Occipital lobe (tissue), 2 donors: ENCODE data around the gene KRTAP5-5. TPM values are rescaled to one million over a fixed set of nuclear protein-coding genes. Genes with fewer than 3 reads are reported as not detected.
"Not testable (repeated sequence)": the region's sequence is repeated elsewhere in the genome, so short reads cannot be mapped to it uniquely, and the experiment has no call there.

ENCODE experiments used
- DNase-seq: peaks from one replicate; lab custom pipeline; 2025; lab: John Stamatoyannopoulos, UW
- total RNA-seq: library from RNA; depleted of rRNA; stranded (reverse); fragments of >200 nt; gene quantifications from one replicate; pipeline ENCODE4 v1.2.3, GENCODE V29; 2014

KRTAP5-5 gene
- total RNA-seq, 1 donor from 2014 or later, result not detected

- no peak for DNase-seq
Observed at GRCh38 chr11:1641096-1641495, 11.5 kb downstream of the KRTAP5-5 start.

GRCh38 chr11:1642288-1643145 is 12.9 kb downstream of the KRTAP5-5 start:
- no peak for DNase-seq

DNA sequence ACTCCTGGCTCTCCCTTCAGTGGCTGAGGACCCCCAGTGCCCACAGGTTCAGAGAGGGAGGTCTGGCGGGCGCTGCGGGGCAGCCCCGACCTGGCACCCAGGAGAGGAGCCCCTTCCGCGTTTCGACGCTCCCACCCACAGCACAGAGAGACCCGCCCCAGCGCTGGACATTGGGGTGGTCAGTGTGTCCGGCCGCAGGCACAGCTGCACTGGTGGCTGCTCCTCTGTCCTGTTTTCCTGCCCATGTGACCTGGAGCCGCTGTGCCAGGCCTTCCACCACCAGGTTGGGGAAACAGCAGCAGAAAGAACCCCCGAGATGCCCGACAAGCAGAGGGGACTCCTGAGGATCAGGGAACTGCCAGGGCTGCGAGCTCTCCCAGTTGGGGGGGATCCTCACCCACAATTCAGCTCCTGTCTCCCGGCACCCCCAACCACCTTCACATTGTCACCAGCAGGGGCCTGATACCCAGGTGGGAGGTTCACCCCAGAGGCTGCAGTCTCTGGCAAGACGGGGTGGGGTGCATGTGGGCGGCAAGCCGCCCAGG is 13.6 kb downstream of the KRTAP5-5 start:
- DNase-seq, result no peak

- DNase-seq, result no peak
Observed at GRCh38 chr11:1644601-1645356, 15.2 kb downstream of the KRTAP5-5 start.

GRCh38 chr11:1645357-1645821 is 15.8 kb downstream of the KRTAP5-5 start:
- no peak for DNase-seq

DNA sequence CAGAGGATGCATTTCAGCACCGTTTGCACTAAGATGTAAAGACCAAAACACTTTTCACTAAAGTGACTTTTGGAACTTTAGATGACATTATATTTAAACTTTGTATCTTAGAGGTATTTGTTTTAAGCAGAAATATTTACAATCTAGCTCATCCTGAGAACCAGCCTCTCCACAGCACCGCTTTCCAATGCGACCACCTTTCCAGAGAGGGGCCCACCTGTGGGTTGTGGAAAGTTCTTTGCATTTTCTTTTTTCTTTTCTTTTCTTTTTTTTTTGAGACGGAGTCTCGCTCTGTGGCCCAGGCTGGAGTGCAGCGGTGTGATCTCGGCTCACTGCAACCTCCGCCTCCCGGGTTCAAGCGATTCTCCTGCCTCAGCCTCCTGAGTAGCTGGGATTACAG is 17.0 kb downstream of the KRTAP5-5 start:
- DNase-seq, result not testable (repeated sequence)

GRCh38 chr11:1647901-1648652 is 18.5 kb downstream of the KRTAP5-5 start:
- DNase-seq, result no peak

- no peak for DNase-seq
Observed at GRCh38 chr11:1648653-1649420, 19.3 kb downstream of the KRTAP5-5 start.

GRCh38 chr11:1650034-1650917 is 20.7 kb downstream of the KRTAP5-5 start:
- no peak for DNase-seq

DNA sequence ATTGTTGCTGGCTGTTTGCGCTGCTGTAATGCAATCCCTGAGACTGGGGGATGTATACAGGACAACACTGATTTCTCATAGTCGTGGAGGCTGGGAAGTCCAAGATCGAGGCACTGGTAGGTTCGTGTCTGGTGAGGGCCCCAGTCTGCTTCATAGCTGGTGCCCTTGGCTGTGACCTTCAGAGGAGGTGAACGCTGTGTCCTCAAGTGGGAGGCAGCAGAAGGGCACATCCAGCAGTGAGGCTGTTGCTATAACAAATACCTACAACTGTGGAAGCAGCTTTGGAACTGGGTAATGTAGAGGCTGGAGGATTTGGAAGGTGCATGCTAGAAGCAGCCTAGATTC is 21.3 kb downstream of the KRTAP5-5 start:
- no peak for DNase-seq

DNA sequence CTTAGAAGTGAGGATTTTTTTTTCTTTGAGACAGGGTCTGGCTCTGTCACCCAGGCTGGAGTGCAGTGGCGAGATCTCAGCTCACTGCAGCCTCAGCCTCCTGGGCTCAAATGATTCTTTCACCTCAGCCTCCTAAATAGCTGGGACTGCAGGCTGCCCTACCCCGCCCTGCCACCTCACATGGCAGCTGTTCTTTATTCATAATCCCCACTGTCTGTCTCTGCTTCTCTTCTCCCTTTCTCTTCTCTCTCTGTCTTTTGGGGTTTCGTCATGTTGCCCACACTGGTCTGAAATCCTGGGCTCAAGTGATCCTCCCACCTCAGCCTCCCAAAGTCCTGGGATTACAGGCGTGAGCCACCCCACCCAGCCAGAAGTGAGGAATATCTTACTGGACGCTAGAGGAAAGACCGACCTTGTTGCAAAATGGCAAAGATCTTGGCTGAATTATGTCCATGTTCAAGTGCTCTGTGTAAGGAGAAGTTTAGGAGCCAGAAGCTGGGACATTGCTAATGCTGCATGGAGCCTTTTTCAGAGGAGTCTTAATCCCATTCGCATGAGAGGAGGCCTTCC is 21.9 kb downstream of the KRTAP5-5 start:
- DNase-seq, result no peak

DNA sequence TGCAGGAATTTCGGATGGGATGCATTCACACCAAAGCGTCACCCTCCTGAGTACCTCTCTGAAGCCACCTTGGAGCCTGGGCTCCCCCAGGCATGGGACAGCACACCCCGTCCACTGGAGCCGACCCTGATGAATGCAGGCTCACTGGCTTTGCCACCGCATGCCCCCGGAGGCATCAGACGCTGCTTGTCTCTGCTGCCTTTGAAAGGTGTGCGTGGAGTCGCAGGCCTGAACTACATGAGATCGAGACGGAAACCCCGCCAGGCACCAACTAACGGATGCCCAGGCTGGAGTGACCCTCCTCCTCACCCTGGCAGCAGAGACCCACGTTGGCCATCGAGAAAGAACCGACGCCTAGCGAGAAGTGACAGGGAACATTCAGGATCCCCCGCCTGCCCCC is 22.5 kb downstream of the KRTAP5-5 start:
- no peak for DNase-seq

- no peak for DNase-seq
Observed at GRCh38 chr11:1652442-1652770, 22.8 kb downstream of the KRTAP5-5 start.

GRCh38 chr11:1652771-1653540 is 23.4 kb downstream of the KRTAP5-5 start:
- DNase-seq, result peak; percentile 59

DNA sequence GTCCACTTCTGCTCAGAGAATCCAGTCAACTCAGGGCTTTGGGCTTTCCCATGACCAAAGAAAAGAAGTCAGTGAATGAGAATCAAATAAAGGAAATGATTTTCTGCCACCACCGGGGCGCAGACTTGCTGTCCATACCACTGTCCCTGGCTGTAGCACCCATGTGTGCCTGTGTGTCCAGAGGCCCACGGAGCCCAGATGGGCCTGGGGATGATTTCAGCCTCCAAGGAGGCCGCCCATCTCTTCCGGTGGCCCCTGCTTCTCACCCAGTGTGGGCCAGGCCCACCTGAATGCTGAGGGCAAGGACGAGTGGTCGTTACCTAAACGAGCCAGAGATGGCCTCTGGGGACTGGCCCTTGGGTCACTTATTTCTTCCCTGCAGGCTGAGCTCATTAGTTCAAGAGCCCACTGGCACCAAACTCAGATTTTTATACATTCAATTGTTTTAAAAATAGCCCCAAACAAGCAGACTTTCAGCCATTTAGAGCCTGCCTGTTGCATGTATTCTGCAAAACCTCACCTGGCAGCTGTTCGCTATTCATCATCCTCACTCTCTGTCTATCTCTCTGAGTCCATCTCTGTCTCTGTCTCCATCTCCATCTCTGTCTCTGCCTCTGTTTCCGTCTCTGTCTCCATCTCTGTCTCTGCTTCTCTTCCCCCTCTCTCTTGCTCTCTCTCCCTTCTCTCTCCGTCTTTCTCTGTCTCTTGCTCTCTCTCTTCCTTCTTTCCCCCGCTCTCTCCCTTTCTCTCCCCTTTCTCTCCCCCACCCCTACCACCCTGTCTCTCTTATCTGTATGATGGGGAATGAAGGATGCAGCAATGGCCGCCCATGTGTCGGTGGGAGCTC is 24.2 kb downstream of the KRTAP5-5 start:
- DNase-seq, result no peak

- DNase-seq, result no peak
Observed at GRCh38 chr11:1654388-1655167, 25.0 kb downstream of the KRTAP5-5 start.
